DMS114 treated with DMSO at 0.1 percent for 48 hours (cell line): ENCODE results near the gene OSBPL5.

Experiments
- DNase-seq: peaks from one replicate; lab custom pipeline; 2025; ENCODE audit not compliant: unreplicated experiment; lab: John Stamatoyannopoulos, UW

OSBPL5 gene

GRCh38 chr11:3041699-3042441 lies 123.2 kb downstream of the OSBPL5 start:
- DNase-seq, result no peak

GRCh38 chr11:3040881-3041280 lies 124.2 kb downstream of the OSBPL5 start:
- no peak for DNase-seq

GRCh38 chr11:3037945-3038271 lies 127.2 kb downstream of the OSBPL5 start:
- no peak for DNase-seq
